Bronchial epithelial cell (primary cell): Measurements from ENCODE around the gene DUOX2. TPM values are rescaled to one million over a fixed set of nuclear protein-coding genes. Genes with fewer than 3 reads are reported as not detected.
"Not testable (repeated sequence)": the region's sequence is repeated elsewhere in the genome, so short reads cannot be mapped to it uniquely, and the experiment has no call there.

ENCODE experiments used
- DNase-seq: peaks from one replicate; pipeline ENCODE4 v3.0.0-alpha.2; 2010; ENCODE audit warnings: low read depth
- FAIRE-seq: peaks from 2 replicates; lab custom pipeline; 2011; peaks lifted over from hg19 to GRCh38; lab: Jason Lieb, UNC
- H3K27me3 ChIP-seq: 2 replicates; pipeline ENCODE4 v1.5.1; 2011; ENCODE audit warnings: low read length; ENCODE audit not compliant: control insufficient read depth, insufficient read depth
- H3K36me3 ChIP-seq: 2 replicates; pipeline ENCODE4 v1.5.1; 2011; ENCODE audit warnings: low read length; ENCODE audit not compliant: control insufficient read depth, insufficient read depth
- H3K4me3 ChIP-seq: 2 replicates; pipeline ENCODE4 v1.5.1; 2011; ENCODE audit warnings: mild to moderate bottlenecking, low read depth, low read length, control low read depth
- CTCF ChIP-seq: IDR thresholded peaks from 2 replicates; pipeline ENCODE4 v1.5.1; 2011; ENCODE audit warnings: mild to moderate bottlenecking, moderate library complexity, low read length, control low read depth, inconsistent platforms; ENCODE audit not compliant: insufficient read depth, severe bottlenecking
- total RNA-seq: library from RNA; depleted of rRNA; stranded (reverse); fragments of >200 nt; gene quantifications from 2 replicates; pipeline ENCODE4 v1.2.1, GENCODE V29; 2014

Gene DUOX2
- total RNA-seq, 1 donor from 2014 or later: 1.1 TPM

- H3K27me3 ChIP-seq: no peaks in the 10 kb centered on the region
- TF ChIP-seq CTCF: no peak
- no peak overlapping the region for H3K4me3 ChIP-seq
- H3K36me3 ChIP-seq: no peaks in the 10 kb centered on the region
- FAIRE-seq (no peak), DNase-seq (no peak)
These were observed 26.5 kb downstream of the DUOX2 start for GRCh38 chr15:45087513-45087912.

GRCh38 chr15:45084163-45084562 is 29.8 kb downstream of the DUOX2 start:
- no peak for FAIRE-seq
- Histone ChIP-seq H3K4me3 (no peak overlapping the region), H3K36me3 (no peaks in the 10 kb centered on the region), H3K27me3 (no peaks in the 10 kb centered on the region)
- DNase-seq: no peak
- TF ChIP-seq CTCF: no peak

- no peaks in the 10 kb centered on the region for H3K36me3 ChIP-seq
- peak; percentile 89 for DNase-seq
- FAIRE-seq: no peak
- no peak overlapping the region for H3K4me3 ChIP-seq
- H3K27me3 ChIP-seq: no peaks in the 10 kb centered on the region
- no peak for TF ChIP-seq CTCF
These were observed 30.7 kb downstream of the DUOX2 start for GRCh38 chr15:45083223-45083622.

DNA sequence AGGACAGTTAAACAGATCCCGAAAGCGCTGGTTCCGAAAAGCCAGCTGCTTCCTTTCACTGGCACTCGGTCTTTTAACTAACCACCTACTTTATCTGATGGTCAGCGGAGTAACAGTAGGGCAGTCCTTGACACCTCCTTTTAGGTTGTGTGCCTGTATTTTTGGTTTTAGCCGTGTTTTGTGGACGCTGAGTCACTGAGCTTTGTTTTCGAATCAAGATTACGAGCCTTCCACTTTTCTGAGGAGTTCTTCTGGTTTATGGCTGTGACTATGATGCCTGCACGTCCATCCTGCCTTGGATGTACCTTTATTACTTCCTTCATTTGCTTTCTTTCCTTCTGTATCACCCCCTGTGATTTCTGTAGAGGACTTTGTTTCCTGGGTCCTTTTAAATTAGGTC is 31.6 kb downstream of the DUOX2 start:
- DNase-seq, H3K27me3 ChIP-seq, FAIRE-seq, H3K36me3 ChIP-seq, H3K4me3 ChIP-seq: not testable (repeated sequence)

DNA sequence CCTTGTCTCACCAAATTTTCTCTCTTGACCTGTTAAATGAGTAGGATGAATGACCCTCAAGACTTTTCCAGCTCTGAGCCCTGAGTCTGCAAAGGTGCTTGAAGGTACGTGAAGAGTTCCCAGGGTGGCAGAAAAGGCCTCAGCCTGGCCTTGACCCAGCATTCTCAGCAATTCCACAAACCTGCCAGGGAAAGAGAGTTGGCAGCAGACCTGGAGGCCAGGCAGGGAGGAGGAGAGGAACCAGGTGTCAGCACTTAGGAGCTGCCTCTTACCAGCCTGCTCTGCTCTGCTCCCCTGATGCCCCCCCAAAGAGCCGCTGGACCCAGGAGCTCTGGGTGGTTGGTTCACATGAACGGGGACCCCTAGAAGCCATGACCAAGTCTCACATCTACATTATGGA is 33.4 kb downstream of the DUOX2 start:
- DNase-seq, H3K36me3 ChIP-seq, H3K4me3 ChIP-seq, H3K27me3 ChIP-seq, FAIRE-seq: not testable (repeated sequence)

- not testable (repeated sequence) for H3K27me3 ChIP-seq, DNase-seq, H3K36me3 ChIP-seq, H3K4me3 ChIP-seq
- peak; percentile 36 for FAIRE-seq
These were observed 34.2 kb downstream of the DUOX2 start for GRCh38 chr15:45079628-45080246.

DNA sequence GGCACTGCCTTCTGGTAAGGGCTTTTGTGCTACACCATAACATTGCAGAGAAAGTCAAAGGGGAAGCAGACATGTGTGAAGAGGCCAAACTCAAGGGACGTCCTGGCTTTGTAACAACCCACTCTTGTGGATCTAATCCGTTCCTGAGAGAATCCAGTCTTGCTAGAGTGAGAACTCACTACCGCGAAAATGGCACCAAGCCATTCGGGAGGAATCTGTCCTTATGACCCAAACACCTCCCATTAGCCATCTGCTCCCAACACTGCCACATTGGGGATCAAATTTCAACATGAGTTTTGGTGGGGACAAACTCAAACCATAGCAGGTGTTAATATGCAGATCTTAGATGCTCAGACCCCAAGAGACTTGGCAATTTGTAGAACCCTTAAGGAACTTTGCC is 34.8 kb downstream of the DUOX2 start:
- H3K36me3 ChIP-seq, H3K27me3 ChIP-seq, DNase-seq, FAIRE-seq, H3K4me3 ChIP-seq: not testable (repeated sequence)

GRCh38 chr15:45077391-45077790 is 36.6 kb downstream of the DUOX2 start:
- H3K4me3 ChIP-seq, H3K36me3 ChIP-seq, FAIRE-seq, DNase-seq, H3K27me3 ChIP-seq: not testable (repeated sequence)

DNA sequence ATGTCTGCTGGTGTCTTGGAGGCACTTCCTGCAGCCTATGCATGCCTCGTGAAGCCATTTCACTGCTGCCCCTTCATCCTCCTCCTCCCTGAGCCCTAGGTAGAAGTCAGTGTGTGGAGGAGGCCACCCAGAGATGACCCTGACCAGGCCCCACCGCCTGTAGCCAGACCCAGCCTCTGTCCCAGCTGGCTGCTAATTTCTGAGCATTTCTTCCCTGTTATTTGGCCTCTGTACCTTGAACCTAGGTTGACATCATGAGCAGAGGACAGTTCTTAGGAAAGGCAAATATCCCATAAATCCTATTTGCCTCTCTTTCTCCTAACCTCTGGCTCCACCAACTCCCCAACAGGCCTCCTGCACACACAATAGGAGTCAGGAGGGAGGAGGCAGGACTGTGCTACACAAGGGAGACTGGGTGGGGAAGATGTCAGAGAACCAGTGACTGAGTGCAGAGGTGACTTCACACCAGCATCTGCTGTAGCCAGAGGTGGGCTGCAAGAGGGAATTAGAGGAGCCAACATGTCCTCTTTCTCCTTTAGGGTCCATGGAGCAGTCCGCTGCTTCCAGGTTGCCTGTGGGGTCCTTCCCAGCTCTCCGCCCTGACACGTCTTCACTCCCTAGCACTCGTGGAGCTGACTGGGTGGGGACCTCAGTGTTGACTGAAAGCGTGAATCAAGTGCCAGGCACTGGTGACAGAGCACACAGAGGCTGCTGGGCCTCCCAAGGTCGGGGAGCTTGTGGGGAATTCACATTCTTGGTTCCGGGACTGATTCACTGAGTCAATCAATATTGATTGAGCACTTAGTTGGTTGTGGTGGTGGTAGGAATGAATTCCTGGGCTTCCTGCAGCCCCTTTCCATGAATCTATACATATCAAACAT is 38.3 kb downstream of the DUOX2 start:
- not testable (repeated sequence) for DNase-seq, H3K27me3 ChIP-seq
- FAIRE-seq: peak; percentile 52

DNA sequence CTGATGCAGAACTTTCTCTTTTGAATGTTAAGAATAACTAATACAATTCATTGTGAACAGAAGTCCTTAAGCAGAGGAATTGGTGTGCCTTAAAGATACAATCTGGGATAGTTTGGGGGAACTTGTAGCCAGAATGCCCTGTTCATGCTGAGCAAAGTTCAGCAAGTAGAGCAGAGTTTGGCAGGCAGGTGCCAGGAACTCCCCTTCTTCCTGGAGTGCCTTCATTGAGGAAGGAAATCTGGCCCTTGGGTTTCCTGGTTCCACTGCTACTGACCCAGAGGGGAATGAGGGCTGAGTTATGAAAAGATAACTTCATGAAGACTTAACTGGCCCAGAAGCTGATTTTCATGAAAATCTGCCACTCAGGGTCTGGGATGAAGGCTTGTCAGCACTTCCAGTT is 40.4 kb downstream of the DUOX2 start:
- not testable (repeated sequence) for H3K27me3 ChIP-seq, H3K36me3 ChIP-seq, H3K4me3 ChIP-seq, FAIRE-seq, DNase-seq

More for the DNA sequence above, 38.3 kb downstream of the DUOX2 start:
- not testable (repeated sequence) for H3K4me3 ChIP-seq, H3K36me3 ChIP-seq

GRCh38 chr15:45069942-45070360 is 44.0 kb downstream of the DUOX2 start:
- H3K36me3 ChIP-seq, FAIRE-seq, H3K27me3 ChIP-seq, H3K4me3 ChIP-seq: not testable (repeated sequence)
- peak; percentile 68 for DNase-seq
